HUES64 (cell line): Measurements from ENCODE around the gene CDH12.

ENCODE experiments used
- H3K27ac ChIP-seq: 2 replicates; pipeline ENCODE4 v1.7.0; 2013; ENCODE audit warnings: low read depth, low read length, inconsistent platforms
- H3K27me3 ChIP-seq: 2 replicates; pipeline ENCODE4 v1.6.1; 2013; ENCODE audit warnings: mild to moderate bottlenecking, low read length; ENCODE audit not compliant: insufficient read depth
- H3K36me3 ChIP-seq: 2 replicates; pipeline ENCODE4 v1.6.1; 2013; ENCODE audit warnings: mild to moderate bottlenecking, low read length; ENCODE audit not compliant: insufficient read depth
- H3K4me1 ChIP-seq: 2 replicates; pipeline ENCODE4 v1.6.1; 2013; ENCODE audit warnings: mild to moderate bottlenecking, low read length, moderate library complexity; ENCODE audit not compliant: insufficient read depth
- H3K4me3 ChIP-seq: 2 replicates; pipeline ENCODE4 v1.5.1; 2013; ENCODE audit warnings: mild to moderate bottlenecking, low read length, moderate library complexity
- H3K9ac ChIP-seq: 2 replicates; pipeline ENCODE4 v1.6.1; 2013; ENCODE audit warnings: mild to moderate bottlenecking, low read depth, low read length
- H3K9me3 ChIP-seq: 2 replicates; pipeline ENCODE4 v1.6.1; 2013; ENCODE audit warnings: low read depth, low read length; ENCODE audit not compliant: insufficient read depth
- WGBS: fragments of 150-250, 120-280 bp; methylation state at CpG from one replicate; pipeline ENCODE4 v1.1.7; 2013; ENCODE audit warnings: missing lambda C conversion rate; 5-methylcytosine and 5-hydroxymethylcytosine counted together

Gene CDH12

GRCh38 chr5:22709743-22710142 lies 143.4 kb downstream of the CDH12 start:
- Histone ChIP-seq H3K9me3 (no peaks in the 10 kb centered on the region), H3K27me3 (no peaks in the 10 kb centered on the region), H3K4me1 (no peaks in the 10 kb centered on the region), H3K36me3 (no peaks in the 10 kb centered on the region), H3K27ac (no peak overlapping the region), H3K4me3 (no peak overlapping the region), H3K9ac (no peak overlapping the region)

- WGBS, result 87% methylated on average over 9 of the region's 9 CpGs
- Histone ChIP-seq H3K4me3 (no peak overlapping the region), H3K27ac (no peak overlapping the region), H3K4me1 (no peaks in the 10 kb centered on the region), H3K9ac (no peak overlapping the region), H3K36me3 (no peaks in the 10 kb centered on the region), H3K9me3 (no peaks in the 10 kb centered on the region), H3K27me3 (no peaks in the 10 kb centered on the region)
Measured at GRCh38 chr5:22708770-22709328, 144.3 kb downstream of the CDH12 start.

GRCh38 chr5:22706901-22707300 lies 146.2 kb downstream of the CDH12 start:
- H3K4me1 ChIP-seq, result no peaks in the 10 kb centered on the region
- WGBS, result no CpG with 5 or more reads among the region's 1 CpG
- H3K9me3 ChIP-seq, result no peaks in the 10 kb centered on the region
- H3K27ac ChIP-seq, result no peak overlapping the region
- H3K4me3 ChIP-seq, result no peak overlapping the region
- no peaks in the 10 kb centered on the region for H3K27me3 ChIP-seq
- H3K9ac ChIP-seq, result no peak overlapping the region
- no peaks in the 10 kb centered on the region for H3K36me3 ChIP-seq

GRCh38 chr5:22699319-22699718 lies 153.8 kb downstream of the CDH12 start:
- Histone ChIP-seq H3K9me3 (no peaks in the 10 kb centered on the region), H3K27me3 (no peaks in the 10 kb centered on the region), H3K27ac (no peak overlapping the region), H3K9ac (no peak overlapping the region), H3K4me3 (no peak overlapping the region), H3K36me3 (no peaks in the 10 kb centered on the region), H3K4me1 (no peaks in the 10 kb centered on the region)
- 77% methylated on average over 5 of the region's 5 CpGs for whole genome bisulfite sequencing

- H3K9ac ChIP-seq, result no peak overlapping the region
- H3K27ac ChIP-seq, result no peak overlapping the region
- H3K36me3 ChIP-seq, result no peaks in the 10 kb centered on the region
- WGBS, result 96% methylated on average over 3 of the region's 4 CpGs
- no peaks in the 10 kb centered on the region for H3K4me1 ChIP-seq
- H3K4me3 ChIP-seq, result no peak overlapping the region
- no peaks in the 10 kb centered on the region for H3K27me3 ChIP-seq
- no peaks in the 10 kb centered on the region for H3K9me3 ChIP-seq
Measured at GRCh38 chr5:22693121-22693520, 160.0 kb downstream of the CDH12 start.

GRCh38 chr5:22683050-22683449 lies 170.1 kb downstream of the CDH12 start:
- Histone ChIP-seq H3K27me3 (no peaks in the 10 kb centered on the region), H3K9ac (no peak overlapping the region), H3K4me1 (no peaks in the 10 kb centered on the region; the same call in 1 of the 2 replicates), H3K9me3 (no peaks in the 10 kb centered on the region), H3K27ac (no peak overlapping the region), H3K36me3 (no peaks in the 10 kb centered on the region), H3K4me3 (no peak overlapping the region)
- 86% methylated on average over 2 of the region's 2 CpGs for WGBS

GRCh38 chr5:22678886-22679285 lies 174.3 kb downstream of the CDH12 start:
- Histone ChIP-seq H3K4me3 (no peak overlapping the region), H3K27ac (no peak overlapping the region), H3K36me3 (no peaks in the 10 kb centered on the region), H3K27me3 (no peaks in the 10 kb centered on the region), H3K9ac (no peak overlapping the region), H3K4me1 (no peaks in the 10 kb centered on the region; the same call in 1 of the 2 replicates), H3K9me3 (peaks cover 11% of the 10 kb centered on the region)
- 94% methylated on average over 3 of the region's 3 CpGs for WGBS

- no peak overlapping the region for H3K9ac ChIP-seq
- no peaks in the 10 kb centered on the region for H3K36me3 ChIP-seq
- no peaks in the 10 kb centered on the region for H3K27me3 ChIP-seq
- H3K9me3 ChIP-seq, result peaks cover 11% of the 10 kb centered on the region
- H3K4me3 ChIP-seq, result no peak overlapping the region
- H3K27ac ChIP-seq, result no peak overlapping the region
- H3K4me1 ChIP-seq, result no peaks in the 10 kb centered on the region
Measured at GRCh38 chr5:22673131-22673530, 180.0 kb downstream of the CDH12 start.

- Histone ChIP-seq H3K27me3 (no peaks in the 10 kb centered on the region), H3K9ac (no peak overlapping the region), H3K9me3 (no peaks in the 10 kb centered on the region), H3K4me3 (no peak overlapping the region), H3K27ac (no peak overlapping the region), H3K4me1 (no peaks in the 10 kb centered on the region), H3K36me3 (no peaks in the 10 kb centered on the region)
- 89% methylated on average over 4 of the region's 4 CpGs for WGBS
Measured at GRCh38 chr5:22669345-22669744, 183.8 kb downstream of the CDH12 start.

- WGBS, result 91% methylated on average over 2 of the region's 2 CpGs
- Histone ChIP-seq H3K36me3 (no peaks in the 10 kb centered on the region), H3K9me3 (no peaks in the 10 kb centered on the region)
Measured at GRCh38 chr5:22665801-22666200, 187.3 kb downstream of the CDH12 start.

GRCh38 chr5:22663134-22663533 lies 190.0 kb downstream of the CDH12 start:
- H3K27ac ChIP-seq, result no peak overlapping the region
- no peak overlapping the region for H3K4me3 ChIP-seq
- H3K9me3 ChIP-seq, result no peaks in the 10 kb centered on the region
- no peak overlapping the region for H3K9ac ChIP-seq
- peaks cover 32% of the 10 kb centered on the region for H3K4me1 ChIP-seq
- no peaks in the 10 kb centered on the region for H3K36me3 ChIP-seq
- no peaks in the 10 kb centered on the region for H3K27me3 ChIP-seq
- WGBS, result 95% methylated on average over 2 of the region's 2 CpGs

More at GRCh38 chr5:22665801-22666200, 187.3 kb downstream of the CDH12 start:
- no peaks in the 10 kb centered on the region for H3K27me3 ChIP-seq
- H3K4me3 ChIP-seq, result no peak overlapping the region
- H3K4me1 ChIP-seq, result peaks cover 28% of the 10 kb centered on the region
- no peak overlapping the region for H3K27ac ChIP-seq
- no peak overlapping the region for H3K9ac ChIP-seq

- Histone ChIP-seq H3K9me3 (no peaks in the 10 kb centered on the region), H3K4me3 (no peak overlapping the region)
Measured at GRCh38 chr5:22662391-22662790, 190.8 kb downstream of the CDH12 start.

More at GRCh38 chr5:22662391-22662790, 190.8 kb downstream of the CDH12 start:
- H3K36me3 ChIP-seq, result no peaks in the 10 kb centered on the region
- no peak overlapping the region for H3K9ac ChIP-seq
- no peaks in the 10 kb centered on the region for H3K27me3 ChIP-seq
- no peak overlapping the region for H3K27ac ChIP-seq
- H3K4me1 ChIP-seq, result peaks cover 32% of the 10 kb centered on the region
- WGBS, result 83% methylated on average over 3 of the region's 3 CpGs
